HCT116 (cell line): ENCODE results near the gene NPW. TPM values are rescaled to one million over a fixed set of nuclear protein-coding genes. Genes with fewer than 3 reads are reported as not detected.

Experiments used
- ATAC-seq: fragments of 200-7000 bp; cut with Tn5 transposase; 2 replicates; pipeline ENCODE4 v1.9.1; 2020; ENCODE audit warnings: mild to moderate bottlenecking, moderate library complexity
- BruUV-seq: library from RNA; stranded (reverse); fragments of 400-500 nt; replicated peaks from 2 replicates; lab custom pipeline; 2021; lab: Mats Ljungman, UMichigan
- CTCF ChIA-PET: fragments of 300-600 bp; sonication (Branson Sonifier 250); formaldehyde crosslinking; loops from one replicate; lab custom pipeline; 2021; ENCODE audit warnings: antibody characterized with exemption; lab: Charles Lee
- POLR2A ChIA-PET: fragments of 300-600, 350-600 bp; sonication (Branson Sonifier 250); formaldehyde crosslinking; loops from one replicate; lab custom pipeline; 2021; ENCODE audit warnings: antibody characterized with exemption; lab: Charles Lee
- RAD21 ChIA-PET, 2 experiments: fragments of 300-600 bp; sonication (Branson Sonifier 250); formaldehyde crosslinking; loops; one replicate each; lab custom pipeline; 2023; ENCODE audit warnings: low total read pairs in 2 of 2; ENCODE audit not compliant: uncharacterized antibody in 2 of 2, unreplicated experiment in 2 of 2, low non-redundant PET in 1 of 2; lab: Charles Lee
- DNase-seq: peaks from one replicate; pipeline ENCODE4 v3.0.0-alpha.2; 2010; ENCODE audit warnings: low read depth, low spot score
- H2AFZ ChIP-seq: fragments of 200-600 bp; shearing (Covaris generic), sonication (generic); 2 replicates; pipeline ENCODE4 v1.6.1; 2017; ENCODE audit warnings: low read depth, mixed run types, mixed read lengths, antibody characterized with exemption, low read length; ENCODE audit not compliant: poor library complexity, severe bottlenecking
- H3K27ac ChIP-seq: 2 replicates; pipeline ENCODE4 v1.5.1; 2012; ENCODE audit warnings: low read depth, low read length
- H3K27me3 ChIP-seq: fragments of 200-600 bp; sonication (generic); 2 replicates; pipeline ENCODE4 v1.6.1; 2016; ENCODE audit warnings: mixed run types, low read length, mixed read lengths; ENCODE audit not compliant: insufficient read depth
- H3K36me3 ChIP-seq, 2 experiments: fragments of 200-500 bp in 1 of 2; fragments of 200-600 bp in 1 of 2; sonication (Bioruptor generic) in 1 of 2; sonication (generic) in 1 of 2; 2 replicates each; pipeline versions ENCODE4 v1.5.1 to v1.6.1; 2014 to 2016; ENCODE audit warnings: low read length in 2 of 2, inconsistent platforms in 1 of 2, mixed read lengths in 1 of 2, mixed run types in 1 of 2; ENCODE audit not compliant: insufficient read depth in 2 of 2, control insufficient read depth in 1 of 2
- H3K4me1 ChIP-seq, 2 experiments: fragments of 200-600 bp in 1 of 2; sonication (generic) in 1 of 2; 2 replicates each; pipeline versions ENCODE4 v1.5.1 to v1.6.1; 2012 to 2017; ENCODE audit warnings: low read length in 2 of 2, inconsistent platforms in 1 of 2, mild to moderate bottlenecking in 1 of 2, mixed read lengths in 1 of 2, mixed run types in 1 of 2, moderate library complexity in 1 of 2; ENCODE audit not compliant: insufficient read depth in 2 of 2, control insufficient read depth in 1 of 2
- H3K4me2 ChIP-seq: fragments of 200-600 bp; sonication (generic); 2 replicates; pipeline ENCODE4 v1.6.1; 2017; ENCODE audit warnings: mixed run types, low read length, mixed read lengths
- H3K4me3 ChIP-seq, 2 experiments: fragments of 200-600 bp in 1 of 2; sonication (generic) in 1 of 2; replicated peaks in 1 of 2; 2 replicates each; pipeline ENCODE4 v1.5.1; 2011 to 2016; ENCODE audit warnings: low read length in 2 of 2, control low read depth in 1 of 2, low read depth in 1 of 2, mild to moderate bottlenecking in 1 of 2, mixed read lengths in 1 of 2, mixed run types in 1 of 2
- H3K79me2 ChIP-seq: fragments of 200-600 bp; sonication (generic); 2 replicates; pipeline ENCODE4 v1.6.1; 2017; ENCODE audit warnings: mild to moderate bottlenecking, mixed run types, low read length, moderate library complexity, mixed read lengths; ENCODE audit not compliant: insufficient read depth
- H3K9ac ChIP-seq: fragments of 200-600 bp; sonication (generic); 2 replicates; pipeline ENCODE4 v1.6.1; 2016; ENCODE audit warnings: low read length, mixed read lengths
- H3K9me2 ChIP-seq: fragments of 200-600 bp; sonication (generic), shearing (Covaris generic); 2 replicates; pipeline ENCODE4 v1.6.1; 2017; ENCODE audit warnings: mixed run types, mild to moderate bottlenecking, moderate library complexity; ENCODE audit not compliant: insufficient read depth
- H3K9me3 ChIP-seq, 2 experiments: fragments of 200-500 bp in 1 of 2; fragments of 200-600 bp in 1 of 2; sonication (Bioruptor generic) in 1 of 2; sonication (generic) in 1 of 2; 2 replicates each; pipeline ENCODE4 v1.6.1; 2014 to 2017; ENCODE audit warnings: low read length in 2 of 2, mixed read lengths in 2 of 2, inconsistent platforms in 1 of 2, low read depth in 1 of 2, mild to moderate bottlenecking in 1 of 2, mixed run types in 1 of 2, moderate library complexity in 1 of 2; ENCODE audit not compliant: control insufficient read depth in 1 of 2, insufficient read depth in 1 of 2
- H4K20me1 ChIP-seq: fragments of 200-600 bp; sonication (generic), shearing (Covaris generic); 2 replicates; pipeline ENCODE4 v1.6.1; 2017; ENCODE audit warnings: mixed run types, mild to moderate bottlenecking, moderate library complexity; ENCODE audit not compliant: insufficient read depth
- CBX3 ChIP-seq: IDR thresholded peaks from 2 replicates; pipeline ENCODE4 v1.6.1; 2012; ENCODE audit warnings: low read depth
- EZH2 ChIP-seq: fragments of 200-600 bp; sonication (generic); IDR thresholded peaks from 2 replicates; pipeline ENCODE4 v1.6.1; 2017; ENCODE audit warnings: antibody characterized with exemption, mixed run types
- EZH2phosphoT487 ChIP-seq: fragments of 200-600 bp; IDR thresholded peaks from 2 replicates; pipeline ENCODE4 v1.6.1; 2018; ENCODE audit warnings: antibody characterized with exemption, borderline replicate concordance
- JUND ChIP-seq: IDR thresholded peaks from 2 replicates; pipeline ENCODE4 v1.6.1; 2012
- SIN3A ChIP-seq: IDR thresholded peaks from 2 replicates; pipeline ENCODE4 v1.6.1; 2012; ENCODE audit warnings: low read depth
- SP1 ChIP-seq: IDR thresholded peaks from 2 replicates; pipeline ENCODE4 v1.6.1; 2012; ENCODE audit warnings: low read depth
- SRF ChIP-seq: IDR thresholded peaks from 2 replicates; pipeline ENCODE4 v1.6.1; 2012; ENCODE audit warnings: low read depth
- ZNF274 ChIP-seq: fragments of 200-500 bp; sonication (Bioruptor generic); IDR thresholded peaks from 2 replicates; pipeline ENCODE4 v1.6.1; 2014; ENCODE audit warnings: mild to moderate bottlenecking, low read depth, low read length, inconsistent platforms
- intact Hi-C: fragments of 100-400 bp; cut with micrococcal nuclease; formaldehyde crosslinking; loops from 2 replicates; pipeline ENCODE4 v1.10.0; 2022
- total RNA-seq: library from RNA; stranded (reverse); gene quantifications from one replicate; pipeline ENCODE4 v1.2.1, GENCODE V29; 2021; ENCODE audit not compliant: unreplicated experiment
- TF ChIP-seq, protein P1 (sequence below), 3 experiments: fragments of 200-600 bp in 1 of 3; sonication (generic) in 1 of 3; IDR thresholded peaks in 2 of 3; conservative IDR thresholded peaks in 1 of 3; 2 replicates each; pipeline ENCODE4 v1.5.1; 2012 to 2017; ENCODE audit warnings: low read depth in 2 of 3, low read length in 2 of 3, antibody characterized with exemption in 1 of 3, borderline replicate concordance in 1 of 3, control low read depth in 1 of 3, mild to moderate bottlenecking in 1 of 3, mixed read lengths in 1 of 3, mixed run types in 1 of 3, moderate library complexity in 1 of 3; ENCODE audit not compliant: insufficient read depth in 1 of 3

The NPW gene
- total RNA-seq, 1 experiment from 2014 or later, result 226 TPM

GRCh38 chr16:2038382-2039231, 19.0 kb downstream of the NPW start:
- Histone ChIP-seq H3K4me2 (no peak overlapping the region), H2AFZ (no peak overlapping the region), H3K9me2 (no peaks in the 10 kb centered on the region), H4K20me1 (no peaks in the 10 kb centered on the region), H3K79me2 (no peaks in the 10 kb centered on the region), H3K9me3 (no peaks in the 10 kb centered on the region)
- no peak for DNase-seq
- ChIA-PET CTCF (no interaction called here), POLR2A (no interaction called here)
- no peak for ATAC-seq
- TF ChIP-seq SRF, result no peak
- no peak for TF ChIP-seq EZH2phosphoT487
- no peak for TF ChIP-seq ZNF274
- TF ChIP-seq JUND, result no peak
- no peak for TF ChIP-seq SP1
- no peak for TF ChIP-seq SIN3A
- TF ChIP-seq EZH2, result no peak
- TF ChIP-seq, protein P1, sequence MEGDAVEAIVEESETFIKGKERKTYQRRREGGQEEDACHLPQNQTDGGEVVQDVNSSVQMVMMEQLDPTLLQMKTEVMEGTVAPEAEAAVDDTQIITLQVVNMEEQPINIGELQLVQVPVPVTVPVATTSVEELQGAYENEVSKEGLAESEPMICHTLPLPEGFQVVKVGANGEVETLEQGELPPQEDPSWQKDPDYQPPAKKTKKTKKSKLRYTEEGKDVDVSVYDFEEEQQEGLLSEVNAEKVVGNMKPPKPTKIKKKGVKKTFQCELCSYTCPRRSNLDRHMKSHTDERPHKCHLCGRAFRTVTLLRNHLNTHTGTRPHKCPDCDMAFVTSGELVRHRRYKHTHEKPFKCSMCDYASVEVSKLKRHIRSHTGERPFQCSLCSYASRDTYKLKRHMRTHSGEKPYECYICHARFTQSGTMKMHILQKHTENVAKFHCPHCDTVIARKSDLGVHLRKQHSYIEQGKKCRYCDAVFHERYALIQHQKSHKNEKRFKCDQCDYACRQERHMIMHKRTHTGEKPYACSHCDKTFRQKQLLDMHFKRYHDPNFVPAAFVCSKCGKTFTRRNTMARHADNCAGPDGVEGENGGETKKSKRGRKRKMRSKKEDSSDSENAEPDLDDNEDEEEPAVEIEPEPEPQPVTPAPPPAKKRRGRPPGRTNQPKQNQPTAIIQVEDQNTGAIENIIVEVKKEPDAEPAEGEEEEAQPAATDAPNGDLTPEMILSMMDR (IDR thresholded peaks at IDR 0.05 in 2 of 3, conservative IDR thresholded peaks at IDR 0.05 in 1 of 3; ENCODE audit: borderline replicate concordance in 1 of 3, insufficient read depth in 1 of 3, low read depth in 2 of 3, low read length in 2 of 3), result no peak
- TF ChIP-seq CBX3, result no peak
- TF ChIP-seq, all 23 proteins: peak for 0
- H3K36me3 ChIP-seq, result no peaks in the 10 kb centered on the region
- BruUV-seq, result no TSS peak
- no peaks in the 10 kb centered on the region for H3K27me3 ChIP-seq
- RAD21 ChIA-PET, result no interaction called here
- H3K27ac ChIP-seq, result no peak overlapping the region; the same call in 1 of the 2 replicates
- peaks cover 5 to 36% of the 10 kb centered on the region in 2 experiments; a peak in 2 of 4 replicates for H3K4me1 ChIP-seq
- intact Hi-C loops, result no loop called here
- no peak overlapping the region for H3K4me3 ChIP-seq
- H3K9ac ChIP-seq, result no peak overlapping the region
